Lower lobe of right lung (tissue), 2 donors: ENCODE measurements around the gene NRARP. TPM values are rescaled to one million over a fixed set of nuclear protein-coding genes. Genes with fewer than 3 reads are reported as not detected.

ENCODE experiments used
- ATAC-seq, 2 donors: fragments of 200-7000 bp; cut with Tn5 transposase; one replicate each; pipeline ENCODE4 v1.9.1; 2020 to 2022; ENCODE audit warnings: mild to moderate bottlenecking in 2 of 2, moderate library complexity in 2 of 2
- DNase-seq: peaks from one replicate; pipeline ENCODE4 v3.0.0-alpha.2; 2020
- H3K27ac ChIP-seq: fragments of 200-600 bp; one replicate; pipeline ENCODE4 v1.8.0; 2022
- H3K27me3 ChIP-seq: fragments of 200-600 bp; one replicate; pipeline ENCODE4 v1.8.0; 2022; ENCODE audit warnings: low read depth
- H3K36me3 ChIP-seq: fragments of 200-600 bp; one replicate; pipeline ENCODE4 v1.8.0; 2022; ENCODE audit warnings: mild to moderate bottlenecking
- H3K4me1 ChIP-seq: fragments of 200-600 bp; one replicate; pipeline ENCODE4 v1.8.0; 2022
- H3K4me3 ChIP-seq: fragments of 200-600 bp; one replicate; pipeline ENCODE4 v1.8.0; 2022; ENCODE audit warnings: mild to moderate bottlenecking
- H3K9me3 ChIP-seq: fragments of 200-600 bp; one replicate; pipeline ENCODE4 v1.8.0; 2022
- intact Hi-C: fragments of 100-400 bp; cut with DNase I; formaldehyde crosslinking; loops from one replicate; pipeline ENCODE4 v1.11.0; 2022
- total RNA-seq: library from RNA; stranded (reverse); fragmentation: NEBNext Ultra II Directional; extraction: Animal tissue kit (Norgen Biotek cat#: 25700); gene quantifications from one replicate; pipeline ENCODE4 v1.2.1, GENCODE V29; 2021
- TF ChIP-seq, protein P1 (sequence below): fragments of 200-600 bp; IDR thresholded peaks from one replicate; pipeline ENCODE4 v1.8.0; 2022; ENCODE audit warnings: antibody characterized with exemption, mild to moderate bottlenecking
- donor health status: DM: no; HTN: yes; CAD: no; lungs with severe emphysema.

NRARP gene
- total RNA-seq, 1 donor from 2014 or later, result 6.5 TPM

- no peak overlapping the region for H3K4me3 ChIP-seq
- intact Hi-C loops, result no loop called here
Measured at GRCh38 chr9:137325124-137325523, 23.1 kb upstream of the NRARP start.

DNA sequence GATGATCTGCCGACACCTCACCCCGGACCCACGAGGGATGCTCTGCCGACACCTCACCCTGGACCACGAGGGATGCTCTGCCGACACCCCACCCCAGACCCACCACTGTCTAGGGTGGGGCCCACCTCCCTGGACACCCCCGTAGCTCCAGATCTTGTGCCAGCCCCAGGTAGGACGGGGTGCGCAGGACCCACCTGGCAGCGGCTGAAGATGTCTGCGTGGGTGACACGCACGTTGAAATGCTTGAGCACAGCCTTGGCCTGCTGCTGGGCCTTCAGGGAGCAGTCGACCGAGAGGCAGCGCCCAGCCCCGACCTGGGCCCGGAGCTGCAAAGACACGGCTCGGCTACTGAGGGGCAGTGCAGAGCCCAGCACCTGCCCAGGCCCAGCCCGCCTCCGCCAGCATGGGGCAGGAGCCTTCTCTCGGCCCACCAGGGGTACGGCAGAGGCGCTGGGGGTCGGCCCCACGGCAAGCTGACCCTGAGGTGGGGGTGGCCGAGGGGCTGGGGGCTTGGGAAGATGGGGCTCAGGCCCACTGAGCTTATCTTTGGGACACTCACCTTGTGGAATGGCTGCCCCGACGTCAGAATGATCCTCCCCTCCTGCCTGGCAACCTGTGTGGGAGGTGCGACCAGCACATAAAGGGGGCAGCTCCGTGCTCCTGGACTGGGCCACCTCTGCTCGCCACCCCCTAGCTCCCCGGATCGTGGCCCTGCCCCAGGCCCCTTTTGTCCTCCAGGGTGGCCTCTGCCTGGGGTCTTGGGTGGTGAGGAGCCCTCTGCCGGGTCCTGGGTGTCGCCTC, 21.7 kb upstream of the NRARP start:
- DNase-seq, result no peak
- intact Hi-C loops, result no loop called here

More at GRCh38 chr9:137325124-137325523, 23.1 kb upstream of the NRARP start:
- no peak for ATAC-seq
- Histone ChIP-seq H3K27ac (no peak overlapping the region), H3K4me1 (peaks cover 17% of the 10 kb centered on the region), H3K27me3 (no peaks in the 10 kb centered on the region), H3K9me3 (no peaks in the 10 kb centered on the region), H3K36me3 (no peaks in the 10 kb centered on the region)
- TF ChIP-seq, protein P1, sequence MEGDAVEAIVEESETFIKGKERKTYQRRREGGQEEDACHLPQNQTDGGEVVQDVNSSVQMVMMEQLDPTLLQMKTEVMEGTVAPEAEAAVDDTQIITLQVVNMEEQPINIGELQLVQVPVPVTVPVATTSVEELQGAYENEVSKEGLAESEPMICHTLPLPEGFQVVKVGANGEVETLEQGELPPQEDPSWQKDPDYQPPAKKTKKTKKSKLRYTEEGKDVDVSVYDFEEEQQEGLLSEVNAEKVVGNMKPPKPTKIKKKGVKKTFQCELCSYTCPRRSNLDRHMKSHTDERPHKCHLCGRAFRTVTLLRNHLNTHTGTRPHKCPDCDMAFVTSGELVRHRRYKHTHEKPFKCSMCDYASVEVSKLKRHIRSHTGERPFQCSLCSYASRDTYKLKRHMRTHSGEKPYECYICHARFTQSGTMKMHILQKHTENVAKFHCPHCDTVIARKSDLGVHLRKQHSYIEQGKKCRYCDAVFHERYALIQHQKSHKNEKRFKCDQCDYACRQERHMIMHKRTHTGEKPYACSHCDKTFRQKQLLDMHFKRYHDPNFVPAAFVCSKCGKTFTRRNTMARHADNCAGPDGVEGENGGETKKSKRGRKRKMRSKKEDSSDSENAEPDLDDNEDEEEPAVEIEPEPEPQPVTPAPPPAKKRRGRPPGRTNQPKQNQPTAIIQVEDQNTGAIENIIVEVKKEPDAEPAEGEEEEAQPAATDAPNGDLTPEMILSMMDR, result no peak
- DNase-seq, result no peak

DNA sequence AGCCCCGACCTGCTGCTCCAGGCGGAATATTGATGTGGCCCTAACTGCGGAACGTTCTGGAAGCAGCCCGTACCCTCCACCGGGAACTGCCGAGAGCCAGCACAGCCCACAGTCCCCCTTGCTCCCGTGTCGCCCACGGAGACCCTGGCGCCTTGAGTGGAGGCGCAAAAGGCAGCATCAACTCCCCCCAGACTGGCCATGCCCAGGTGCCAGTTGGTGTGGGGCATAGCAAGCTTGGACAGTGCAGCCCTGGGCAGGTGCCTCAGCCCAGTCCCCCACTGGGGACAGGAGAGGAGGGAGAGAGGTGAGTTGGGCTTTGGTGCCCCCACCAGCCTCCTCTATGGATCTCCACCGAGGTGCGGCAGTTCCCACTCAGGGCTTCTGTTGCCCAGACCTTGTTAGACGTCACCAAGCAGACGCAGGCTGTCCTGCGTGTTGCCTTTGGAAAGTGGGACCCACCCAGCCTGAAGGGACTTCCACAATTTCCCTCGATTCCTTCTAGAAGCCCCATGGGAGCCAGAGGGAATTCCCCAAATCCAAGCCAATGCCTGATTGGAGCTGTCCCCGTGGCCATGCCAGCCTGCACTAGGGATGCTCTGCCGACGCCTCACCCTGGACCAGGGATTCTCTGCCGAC, 19.8 kb upstream of the NRARP start:
- TF ChIP-seq, protein P1, result no peak
- no peak for ATAC-seq
- Histone ChIP-seq H3K36me3 (no peaks in the 10 kb centered on the region), H3K4me3 (no peak overlapping the region), H3K27me3 (peaks cover 4% of the 10 kb centered on the region), H3K4me1 (peaks cover 32% of the 10 kb centered on the region), H3K27ac (no peak overlapping the region), H3K9me3 (no peaks in the 10 kb centered on the region)
- intact Hi-C loops, result no loop called here
- no peak for DNase-seq

More for the DNA sequence above, 21.7 kb upstream of the NRARP start:
- Histone ChIP-seq H3K9me3 (no peaks in the 10 kb centered on the region), H3K4me3 (no peak overlapping the region), H3K27ac (no peak overlapping the region), H3K27me3 (no peaks in the 10 kb centered on the region), H3K4me1 (peaks cover 28% of the 10 kb centered on the region), H3K36me3 (no peaks in the 10 kb centered on the region)
- TF ChIP-seq, protein P1, result no peak
- peak in 1 of 2 donors; percentile 15 for ATAC-seq

GRCh38 chr9:137320555-137321384, 18.7 kb upstream of the NRARP start:
- Histone ChIP-seq H3K27ac (peak overlapping the region; percentile 72), H3K4me1 (peaks cover 40% of the 10 kb centered on the region), H3K36me3 (no peaks in the 10 kb centered on the region), H3K4me3 (peak overlapping the region; percentile 16), H3K27me3 (peaks cover 11% of the 10 kb centered on the region), H3K9me3 (no peaks in the 10 kb centered on the region)
- TF ChIP-seq, protein P1, result no peak
- DNase-seq (no peak), ATAC-seq (peak in 1 of 2 donors; percentile 3)
- intact Hi-C loops, result no loop called here

DNA sequence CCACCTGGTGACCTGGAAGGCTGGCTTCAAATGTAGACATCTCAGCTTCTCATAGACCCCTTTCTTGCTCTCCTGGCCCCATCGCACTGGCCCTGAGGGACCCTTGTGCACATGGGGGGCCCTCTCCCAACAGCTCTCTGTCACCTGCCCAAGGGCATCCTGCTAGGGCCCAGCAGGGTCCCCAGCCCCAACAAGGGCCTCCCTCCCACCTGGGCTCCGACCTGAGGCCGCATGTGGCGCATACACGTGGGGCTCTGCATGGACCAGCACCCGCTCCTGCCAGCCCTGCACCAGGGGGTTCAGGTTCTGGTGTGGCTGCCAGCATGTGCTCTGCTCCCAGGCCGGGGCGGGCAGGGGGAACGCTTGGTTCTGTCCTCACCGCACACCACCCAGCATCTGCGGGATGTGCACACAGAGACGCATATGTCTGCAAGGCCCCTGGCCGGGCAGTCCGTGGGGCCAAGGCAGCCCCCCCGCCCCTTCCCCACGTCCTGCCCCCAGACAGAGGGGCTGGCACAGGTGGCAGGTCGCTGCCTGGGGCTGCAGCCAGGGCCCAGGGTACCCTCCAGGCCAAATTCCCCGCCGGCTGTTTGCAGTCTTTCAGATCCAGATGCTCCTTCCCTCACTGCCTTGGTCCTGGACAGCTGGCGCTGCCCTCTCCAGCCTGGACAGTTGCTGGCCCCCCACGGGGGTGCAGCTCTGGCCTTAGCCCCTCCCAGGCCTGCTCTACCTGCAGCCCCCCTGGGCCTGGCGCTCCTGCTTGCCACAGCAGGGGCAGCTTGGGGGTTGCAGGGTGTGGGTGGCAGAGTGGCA, 17.9 kb upstream of the NRARP start:
- H3K27me3 ChIP-seq, result peaks cover 19% of the 10 kb centered on the region
- peaks cover 44% of the 10 kb centered on the region for H3K4me1 ChIP-seq
- no peaks in the 10 kb centered on the region for H3K36me3 ChIP-seq
- H3K4me3 ChIP-seq, result no peak overlapping the region
- intact Hi-C loops, result no loop called here
- no peak for ATAC-seq
- peak overlapping the region; percentile 72 for H3K27ac ChIP-seq
- H3K9me3 ChIP-seq, result no peaks in the 10 kb centered on the region
- no peak for DNase-seq
- TF ChIP-seq, protein P1, result no peak
